Memory B cell (primary cell): ENCODE data around the gene PTPN14.

ENCODE experiments used
- ATAC-seq: fragments of 150-1000 bp; cut with Tn5 transposase; 2 replicates; pipeline ENCODE4 v1.10.0; 2021; ENCODE audit warnings: low read depth, mild to moderate bottlenecking, moderate library complexity
- DNase-seq, 2 donors: peaks; one replicate each; pipeline ENCODE4 v3.0.0; 2022; ENCODE audit warnings: low spot score in 2 of 2
- H3K27ac Mint-ChIP-seq: one replicate; pipeline ENCODE4 v1.8.0; 2022; ENCODE audit warnings: mild to moderate bottlenecking, moderate library complexity, mixed read lengths
- H3K27me3 Mint-ChIP-seq: one replicate; pipeline ENCODE4 v1.8.0; 2022; ENCODE audit warnings: mixed read lengths
- H3K36me3 Mint-ChIP-seq: one replicate; pipeline ENCODE4 v1.8.0; 2022; ENCODE audit warnings: mild to moderate bottlenecking, mixed read lengths
- H3K4me1 Mint-ChIP-seq: one replicate; pipeline ENCODE4 v1.8.0; 2022; ENCODE audit warnings: mixed read lengths
- H3K4me3 Mint-ChIP-seq: one replicate; pipeline ENCODE4 v1.8.0; 2022; ENCODE audit warnings: mild to moderate bottlenecking, moderate library complexity, mixed read lengths
- H3K9me3 Mint-ChIP-seq: one replicate; pipeline ENCODE4 v1.8.0; 2022; ENCODE audit warnings: mixed read lengths

PTPN14 gene

DNA sequence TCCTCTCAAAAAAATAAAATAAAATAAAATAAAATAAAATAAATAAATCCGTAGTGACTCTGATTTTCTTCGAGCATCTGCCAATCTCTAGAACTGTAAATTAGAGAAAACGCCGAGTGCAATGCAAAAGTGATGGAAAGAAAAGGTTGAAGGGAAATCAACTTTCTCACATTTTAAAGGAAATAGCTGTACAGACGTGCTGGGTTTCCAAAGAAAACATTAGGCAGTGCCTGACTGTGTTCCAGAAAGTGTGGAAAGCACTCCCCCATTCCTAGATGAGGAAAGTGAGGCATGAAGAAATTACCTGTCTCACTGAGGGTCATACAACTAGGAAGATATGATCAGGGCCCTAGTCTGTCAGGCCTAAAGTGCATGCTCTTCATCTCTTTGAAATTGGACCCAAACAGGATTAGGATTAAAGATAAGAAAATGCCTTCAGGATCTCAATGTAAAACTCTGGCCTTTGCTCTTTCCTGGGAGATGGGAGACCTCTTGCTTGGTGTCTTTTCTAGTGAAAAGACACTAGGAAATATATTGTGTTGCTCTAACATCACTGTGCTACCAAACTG, 1.8 kb upstream of the PTPN14 start:
- Mint-ChIP-seq H3K27me3 (peaks cover 9% of the 10 kb centered on the region), H3K27ac (no peak overlapping the region), H3K4me1 (no peaks in the 10 kb centered on the region), H3K9me3 (no peaks in the 10 kb centered on the region), H3K4me3 (no peak overlapping the region), H3K36me3 (no peaks in the 10 kb centered on the region)
- ATAC-seq (no peak), DNase-seq (no peak)

DNA sequence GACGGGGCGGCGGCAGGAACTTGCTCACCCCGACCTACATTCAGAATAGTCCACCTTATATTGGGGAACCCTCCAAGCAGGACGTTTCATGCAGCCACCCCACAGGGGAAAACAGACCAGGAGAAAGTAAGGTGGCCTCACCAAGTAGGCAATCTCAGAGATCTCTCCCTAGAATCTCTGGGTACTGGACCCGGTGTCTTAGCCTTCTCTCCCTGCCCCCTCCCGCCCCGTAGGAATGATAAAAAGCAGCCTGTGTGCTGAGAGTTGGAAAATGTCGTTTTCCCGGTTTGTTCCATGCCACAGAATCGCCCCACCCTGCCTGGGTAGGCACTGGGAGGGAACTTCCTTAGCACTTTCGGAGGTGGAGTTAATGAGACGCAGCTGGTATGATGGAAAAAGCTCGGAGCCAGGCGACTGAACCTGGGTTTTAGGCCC, 789 bp upstream of the PTPN14 start:
- H3K27me3 Mint-ChIP-seq: peaks cover 11% of the 10 kb centered on the region
- ATAC-seq (no peak), DNase-seq (no peak)
- no peaks in the 10 kb centered on the region for H3K9me3 Mint-ChIP-seq
- H3K36me3 Mint-ChIP-seq: no peaks in the 10 kb centered on the region
- no peaks in the 10 kb centered on the region for H3K4me1 Mint-ChIP-seq
- H3K4me3 Mint-ChIP-seq: no peak overlapping the region
- H3K27ac Mint-ChIP-seq: no peak overlapping the region

DNA sequence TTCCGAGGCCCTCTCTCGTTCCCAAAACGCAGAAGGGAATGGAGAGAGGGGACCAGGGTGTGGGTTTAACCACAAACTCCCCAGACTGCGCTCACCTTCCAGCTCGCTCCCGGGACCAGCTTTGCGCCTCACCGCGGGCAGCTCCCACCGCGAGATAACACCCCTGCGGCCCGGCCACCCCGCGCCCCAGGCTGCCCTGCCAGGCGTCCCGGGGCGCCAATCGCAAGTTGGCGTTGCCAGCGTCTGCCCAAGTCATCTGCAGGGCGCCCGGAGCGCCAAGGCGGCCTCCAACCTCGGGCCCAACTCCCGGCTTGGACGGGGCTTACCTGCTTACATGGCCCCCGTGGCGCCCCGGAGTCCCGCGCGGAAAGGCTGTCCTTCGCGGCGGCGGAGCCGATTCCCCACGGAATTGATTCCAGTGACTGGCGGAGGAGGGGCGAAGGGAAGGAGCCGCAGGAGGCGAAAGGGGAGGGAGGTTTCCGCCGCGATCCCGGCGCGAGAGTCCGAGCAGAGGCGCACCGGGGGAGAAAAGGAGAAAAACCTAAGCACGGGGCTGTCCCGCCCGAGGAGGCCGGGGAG, 456 bp downstream of the PTPN14 start:
- DNase-seq: no peak
- no peaks in the 10 kb centered on the region for H3K36me3 Mint-ChIP-seq
- no peak overlapping the region for H3K27ac Mint-ChIP-seq
- H3K27me3 Mint-ChIP-seq: peaks cover 12% of the 10 kb centered on the region
- H3K4me1 Mint-ChIP-seq: no peaks in the 10 kb centered on the region
- no peak for ATAC-seq
- H3K4me3 Mint-ChIP-seq: peak overlapping the region; percentile 52
- H3K9me3 Mint-ChIP-seq: no peaks in the 10 kb centered on the region

DNA sequence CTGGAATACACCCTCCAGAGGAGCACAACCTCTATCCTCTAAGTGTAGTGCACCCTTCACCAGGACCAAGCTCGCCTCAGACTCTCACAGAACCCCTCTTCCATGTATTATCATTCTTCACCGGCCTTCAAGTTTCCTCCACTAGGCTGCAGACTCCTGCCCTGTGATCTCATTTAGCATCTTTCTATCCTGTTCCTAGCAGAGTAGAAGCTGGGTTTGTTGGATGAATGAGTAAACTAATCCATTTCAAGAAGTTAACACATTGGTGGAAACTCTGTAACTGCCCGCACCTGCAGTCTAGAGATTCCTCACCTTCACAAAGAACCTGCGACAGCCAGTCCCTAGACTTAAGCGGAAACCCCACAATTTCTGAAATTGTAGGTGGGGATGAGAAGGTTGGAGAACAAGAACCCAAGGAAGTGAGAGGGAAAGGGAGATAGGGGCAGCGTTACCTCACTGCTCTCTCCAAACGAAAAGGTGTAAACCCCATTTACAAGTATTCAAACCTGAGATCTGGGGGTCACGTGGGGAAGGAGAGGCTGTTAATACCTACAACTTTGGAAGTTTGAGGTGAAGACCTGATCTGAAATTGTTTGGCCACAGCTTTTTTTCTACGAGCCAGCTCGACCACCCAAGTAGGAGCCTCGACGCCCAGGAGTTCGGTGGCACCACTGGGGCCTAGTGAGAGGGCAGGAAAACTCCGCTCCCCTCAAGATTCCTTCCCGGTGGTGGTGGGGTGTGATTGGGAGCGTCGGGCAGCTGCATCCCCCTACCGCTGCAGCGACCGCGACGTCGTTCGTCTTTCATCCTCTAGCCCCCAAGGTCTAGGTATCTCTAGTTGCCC, 1.2 kb downstream of the PTPN14 start:
- Mint-ChIP-seq H3K27ac (no peak overlapping the region), H3K4me3 (no peak overlapping the region), H3K27me3 (peaks cover 12% of the 10 kb centered on the region), H3K36me3 (no peaks in the 10 kb centered on the region), H3K9me3 (no peaks in the 10 kb centered on the region), H3K4me1 (no peaks in the 10 kb centered on the region)
- no peak for ATAC-seq
- DNase-seq: no peak

DNA sequence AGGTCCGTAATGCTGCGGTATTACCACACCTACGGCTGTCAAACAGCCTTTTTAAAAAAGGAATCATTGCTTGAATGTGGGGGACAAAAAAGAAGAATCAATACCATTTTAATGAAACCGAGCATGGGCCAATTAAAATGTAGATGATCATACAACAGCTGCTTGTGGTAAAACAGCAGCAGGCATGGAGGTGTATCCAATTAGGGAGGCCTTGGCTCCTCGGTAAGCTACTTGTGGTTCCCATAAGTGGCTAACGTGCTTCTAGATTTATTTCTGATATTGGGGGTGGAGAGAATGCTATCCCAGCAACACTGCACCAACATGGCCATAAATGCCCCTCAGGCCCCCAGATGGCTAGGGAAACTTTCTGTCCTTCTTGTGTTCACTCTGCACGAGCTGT, 1.8 kb downstream of the PTPN14 start:
- no peaks in the 10 kb centered on the region for H3K9me3 Mint-ChIP-seq
- no peak overlapping the region for H3K27ac Mint-ChIP-seq
- peaks cover 14% of the 10 kb centered on the region for H3K27me3 Mint-ChIP-seq
- no peaks in the 10 kb centered on the region for H3K4me1 Mint-ChIP-seq
- DNase-seq (no peak), ATAC-seq (no peak)
- H3K36me3 Mint-ChIP-seq: no peaks in the 10 kb centered on the region
- H3K4me3 Mint-ChIP-seq: no peak overlapping the region

DNA sequence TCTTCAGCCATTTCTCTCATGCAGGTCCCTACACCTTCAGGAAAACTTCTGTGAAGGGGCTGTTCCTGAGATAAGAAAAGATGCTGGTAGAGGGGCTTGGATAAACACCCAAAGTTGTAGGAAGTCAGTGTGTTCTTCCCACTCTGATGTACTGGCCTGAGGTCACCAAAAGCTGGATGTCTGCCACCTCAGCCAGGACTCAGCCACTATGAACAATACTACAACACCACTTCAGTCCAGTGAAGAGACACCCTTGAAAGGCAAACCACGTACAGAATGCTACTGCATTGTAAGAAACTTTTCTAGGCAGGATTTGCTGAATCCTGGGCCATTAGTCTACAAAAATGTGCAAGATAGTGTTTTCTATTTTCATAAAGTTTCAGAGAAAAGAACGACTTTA, 2.4 kb downstream of the PTPN14 start:
- H3K36me3 Mint-ChIP-seq: no peaks in the 10 kb centered on the region

DNA sequence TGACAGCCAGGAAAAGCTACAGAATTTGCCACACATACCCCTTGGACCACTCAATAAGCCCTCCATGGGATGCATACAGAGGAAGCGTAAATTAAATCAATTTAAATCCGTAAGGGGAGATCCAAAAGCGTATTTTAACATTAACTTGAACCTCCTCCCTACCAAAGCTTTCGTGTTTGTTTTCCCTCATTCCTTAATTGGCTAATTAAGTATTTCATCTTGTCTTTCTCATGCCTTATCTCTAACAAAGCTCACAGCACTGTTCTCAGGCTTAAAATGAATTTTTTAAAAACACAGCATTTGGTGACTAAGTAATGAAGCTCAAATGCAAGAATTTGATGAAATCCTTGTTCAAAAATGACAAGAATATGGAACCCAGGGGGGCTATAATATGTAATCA, 3.1 kb downstream of the PTPN14 start:
- no peak overlapping the region for H3K4me3 Mint-ChIP-seq
- no peak overlapping the region for H3K27ac Mint-ChIP-seq
- H3K36me3 Mint-ChIP-seq: no peaks in the 10 kb centered on the region
- no peaks in the 10 kb centered on the region for H3K9me3 Mint-ChIP-seq
- DNase-seq: no peak
- ATAC-seq: no peak
- no peaks in the 10 kb centered on the region for H3K4me1 Mint-ChIP-seq
- H3K27me3 Mint-ChIP-seq: peaks cover 15% of the 10 kb centered on the region

More for the DNA sequence above, 2.4 kb downstream of the PTPN14 start:
- no peaks in the 10 kb centered on the region for H3K4me1 Mint-ChIP-seq
- ATAC-seq (no peak), DNase-seq (no peak)
- no peak overlapping the region for H3K27ac Mint-ChIP-seq
- no peak overlapping the region for H3K4me3 Mint-ChIP-seq
- peaks cover 15% of the 10 kb centered on the region for H3K27me3 Mint-ChIP-seq
- H3K9me3 Mint-ChIP-seq: no peaks in the 10 kb centered on the region

DNA sequence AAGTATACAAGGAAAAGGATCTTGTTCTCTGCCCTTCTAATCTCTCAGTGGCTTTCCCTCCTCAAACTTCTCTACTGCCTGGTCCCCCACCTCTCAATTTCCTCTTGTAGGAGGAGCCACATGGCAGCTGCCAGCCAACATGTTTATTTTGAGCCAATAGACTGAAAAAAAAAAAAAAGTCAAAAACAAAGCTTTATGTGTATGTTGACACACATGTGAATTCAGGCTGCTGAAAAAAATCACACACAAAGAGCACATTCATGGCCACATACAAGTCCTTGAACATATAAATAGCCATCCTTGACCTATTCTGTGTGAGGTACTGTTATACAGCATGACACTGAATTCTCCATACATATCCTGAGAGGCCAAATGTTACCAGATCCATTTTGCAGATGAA, 3.7 kb downstream of the PTPN14 start:
- DNase-seq (no peak), ATAC-seq (no peak)
- Mint-ChIP-seq H3K27ac (no peak overlapping the region), H3K27me3 (peaks cover 15% of the 10 kb centered on the region), H3K9me3 (no peaks in the 10 kb centered on the region), H3K4me1 (no peaks in the 10 kb centered on the region), H3K4me3 (no peak overlapping the region), H3K36me3 (no peaks in the 10 kb centered on the region)

DNA sequence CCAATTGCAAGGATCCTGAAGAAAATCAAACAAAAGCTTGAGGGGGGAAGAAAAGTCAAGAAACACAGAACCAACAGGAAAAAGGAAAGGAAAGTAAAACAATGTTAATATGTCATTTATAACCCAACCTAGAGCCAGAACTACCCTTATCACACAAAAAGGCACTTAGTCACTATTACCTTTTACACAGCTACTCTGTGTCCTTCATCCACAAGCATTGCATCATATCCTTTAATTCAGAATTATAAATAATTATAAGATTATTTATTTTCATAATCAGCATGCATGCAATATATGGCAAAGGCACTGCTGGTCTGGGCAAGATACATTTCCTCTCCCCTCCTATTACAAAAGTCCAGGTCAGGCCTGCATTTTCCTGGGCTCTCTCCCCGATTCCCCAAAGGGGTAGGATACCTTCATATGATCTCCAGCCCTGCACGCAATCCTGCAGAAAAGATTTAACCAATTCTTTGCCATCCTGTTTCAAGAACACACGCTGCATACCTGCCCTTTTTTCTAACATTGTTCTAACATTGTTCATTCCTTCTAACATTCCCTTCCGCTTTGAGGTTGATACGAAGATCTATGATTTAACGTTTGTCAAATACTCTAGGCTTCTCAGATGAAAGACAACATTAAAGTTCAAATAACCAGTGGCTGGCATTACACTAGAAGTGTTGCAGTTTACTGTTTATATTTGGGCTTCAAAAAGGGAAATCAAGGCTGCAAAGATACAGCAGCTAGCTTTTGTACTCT, 4.3 kb downstream of the PTPN14 start:
- ATAC-seq (no peak), DNase-seq (no peak)
- H3K36me3 Mint-ChIP-seq: no peaks in the 10 kb centered on the region
- no peaks in the 10 kb centered on the region for H3K9me3 Mint-ChIP-seq
- no peak overlapping the region for H3K4me3 Mint-ChIP-seq
- H3K27me3 Mint-ChIP-seq: peaks cover 15% of the 10 kb centered on the region
- no peak overlapping the region for H3K27ac Mint-ChIP-seq
- H3K4me1 Mint-ChIP-seq: no peaks in the 10 kb centered on the region

DNA sequence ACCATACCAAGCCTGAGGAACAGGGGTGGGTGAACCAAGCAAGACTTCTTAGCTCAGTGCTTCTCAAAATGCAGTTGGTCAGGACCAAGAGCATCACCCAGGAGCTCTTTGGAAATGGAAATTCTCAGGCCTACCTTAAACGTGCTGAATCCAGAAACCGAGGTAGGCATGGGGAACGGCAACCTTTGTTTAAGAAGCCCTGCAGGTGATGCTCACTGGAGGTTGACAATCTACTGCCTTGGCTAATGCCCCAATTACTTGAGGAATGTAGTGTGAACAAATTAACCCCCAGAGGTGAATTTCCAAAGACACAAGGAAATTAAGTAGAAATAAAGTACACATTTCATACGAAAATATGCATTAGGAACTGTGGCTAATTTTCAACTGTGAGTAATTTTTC, 5.3 kb downstream of the PTPN14 start:
- H3K27ac Mint-ChIP-seq: no peak overlapping the region
- ATAC-seq (no peak), DNase-seq (no peak)
- no peaks in the 10 kb centered on the region for H3K36me3 Mint-ChIP-seq
- no peak overlapping the region for H3K4me3 Mint-ChIP-seq
- peaks cover 13% of the 10 kb centered on the region for H3K27me3 Mint-ChIP-seq
- H3K9me3 Mint-ChIP-seq: no peaks in the 10 kb centered on the region
- H3K4me1 Mint-ChIP-seq: no peaks in the 10 kb centered on the region

DNA sequence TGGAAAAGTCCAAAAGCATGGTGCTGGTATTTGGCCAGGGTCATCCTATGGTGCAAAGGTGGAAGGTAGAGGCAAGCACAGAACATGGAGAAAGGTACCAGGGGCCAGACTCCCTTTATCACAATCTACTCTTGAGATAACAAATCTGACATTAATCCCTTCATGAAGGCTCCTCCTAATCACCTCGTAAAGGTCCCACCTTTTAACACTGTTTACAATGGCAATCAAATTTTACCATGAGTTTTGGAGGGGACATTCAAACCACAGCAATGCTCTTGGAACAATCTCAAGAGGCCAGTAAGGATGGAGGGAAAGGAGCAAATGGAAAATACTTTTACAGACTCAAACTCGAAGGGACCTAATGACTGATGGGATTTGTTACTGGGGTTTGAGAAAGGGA, 6.1 kb downstream of the PTPN14 start:
- no peak for DNase-seq

DNA sequence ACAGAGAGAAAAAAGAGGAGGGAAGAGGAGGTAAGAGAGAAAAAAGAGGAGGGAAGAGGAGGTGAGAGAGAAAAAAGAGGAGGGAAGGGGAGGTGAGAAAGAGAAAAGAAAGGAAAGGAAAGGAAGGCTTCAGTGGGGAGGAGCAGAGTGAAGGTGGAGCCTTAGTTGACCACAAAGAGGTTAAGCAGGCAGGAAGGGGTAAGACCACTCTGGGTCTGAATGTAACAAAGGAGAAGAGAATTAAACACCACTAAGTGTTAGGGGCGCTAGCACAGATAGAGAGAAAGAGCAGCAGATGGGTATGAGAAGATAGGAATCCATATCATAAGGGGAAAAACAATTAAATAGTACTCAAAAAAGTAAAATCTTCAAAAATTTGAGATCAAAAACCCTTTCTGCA, 6.6 kb downstream of the PTPN14 start:
- Mint-ChIP-seq H3K36me3 (no peaks in the 10 kb centered on the region), H3K4me3 (no peak overlapping the region), H3K9me3 (no peaks in the 10 kb centered on the region), H3K27ac (no peak overlapping the region), H3K4me1 (no peaks in the 10 kb centered on the region), H3K27me3 (peaks cover 10% of the 10 kb centered on the region)
- no peak for ATAC-seq
- no peak for DNase-seq

More for the DNA sequence above, 6.1 kb downstream of the PTPN14 start:
- Mint-ChIP-seq H3K4me1 (no peaks in the 10 kb centered on the region), H3K27ac (no peak overlapping the region), H3K9me3 (no peaks in the 10 kb centered on the region), H3K27me3 (peaks cover 15% of the 10 kb centered on the region), H3K4me3 (no peak overlapping the region), H3K36me3 (no peaks in the 10 kb centered on the region)
- ATAC-seq: no peak

DNA sequence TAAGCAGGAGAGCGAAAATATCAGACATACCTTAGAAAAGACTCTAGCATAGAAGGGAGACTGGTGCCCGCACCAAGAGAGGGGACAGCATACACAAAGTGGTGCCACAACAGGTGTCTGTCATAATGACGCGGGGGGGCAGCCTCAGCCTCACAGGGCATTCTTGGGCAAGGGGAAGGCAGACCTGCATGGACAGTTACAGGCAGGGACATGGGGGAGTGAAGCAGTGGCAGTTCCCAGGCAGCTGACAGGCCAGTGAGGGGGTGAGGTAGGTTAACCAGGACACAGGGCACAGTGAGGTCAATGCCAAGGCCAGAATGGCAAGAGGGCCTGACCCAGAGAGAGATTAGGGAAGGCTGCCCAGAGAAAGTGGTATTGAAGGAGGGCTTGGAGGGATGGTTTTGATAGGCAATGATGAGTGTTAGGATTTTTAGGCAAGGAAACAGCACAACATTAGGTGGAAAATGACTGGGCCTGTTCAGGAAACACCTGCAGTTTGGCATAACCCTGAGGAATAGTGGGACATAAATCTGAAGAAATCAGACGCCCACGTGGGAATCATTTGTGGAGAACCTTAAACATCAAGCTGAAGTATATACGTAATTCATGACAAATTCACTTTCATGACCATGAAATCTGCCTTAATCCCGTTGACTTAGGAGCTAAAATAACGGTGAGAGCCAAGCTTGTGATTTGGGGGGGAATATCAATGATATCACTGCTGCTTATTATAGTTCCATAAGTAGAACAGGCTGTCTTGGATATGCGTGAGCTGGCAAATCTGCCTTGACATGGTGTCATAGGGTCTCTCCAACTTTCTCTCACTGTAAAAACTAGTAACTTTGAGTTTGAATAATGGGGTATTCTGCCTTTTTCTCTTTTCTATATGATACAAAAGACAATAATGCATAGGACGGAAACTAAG, 8.9 kb downstream of the PTPN14 start:
- H3K4me1 Mint-ChIP-seq: no peaks in the 10 kb centered on the region
- no peak overlapping the region for H3K27ac Mint-ChIP-seq
- H3K27me3 Mint-ChIP-seq: peaks cover 9% of the 10 kb centered on the region
- H3K36me3 Mint-ChIP-seq: no peaks in the 10 kb centered on the region
- DNase-seq (no peak), ATAC-seq (no peak)
- no peaks in the 10 kb centered on the region for H3K9me3 Mint-ChIP-seq
- no peak overlapping the region for H3K4me3 Mint-ChIP-seq
